ENCODE data around the gene EBNA1BP2.
A peak's percentile ranks its signal among the peaks of the same experiment; 100 is the strongest.
"Not testable (repeated sequence)": the region's sequence is repeated elsewhere in the genome, so short reads cannot be mapped to it uniquely, and the experiment has no call there.

The EBNA1BP2 gene

GRCh38 chr1:43171876-43172526 is at the start of gene EBNA1BP2, which contains the start of gene CFAP57:
TSS of gene EBNA1BP2 (minus strand) at chr1:43172290. CDS start at chr1:43172118, 172 bp downstream.
TSS of gene CFAP57 (plus strand) at chr1:43172330. CDS start at chr1:43172754, 424 bp downstream.
- POLR2A ChIA-PET, result interaction anchor here (0.5 kb wide), 1 partner anchor 318 kb away, joined by 5 read pairs; no protein-coding TSS in a partner anchor
- TF ChIP-seq CTCF (IDR thresholded peaks at IDR 0.05; ENCODE audit: control extremely low read depth, extremely low read depth, low read depth, missing control alignments), result no peak
- CTCF ChIA-PET, result interaction anchor here (1.3 to 2.0 kb wide), 3 partner anchors 28 to 394 kb away, joined by 3 to 5 read pairs (median 4); no protein-coding TSS in a partner anchor
- DNase-seq (ENCODE audit: extremely low spot score), result peak; percentile 94

GRCh38 chr1:43221797-43222196 is 49.7 kb upstream of the EBNA1BP2 start:
- no peak for DNase-seq (ENCODE audit: extremely low spot score)
- POLR2A ChIA-PET, result no interaction called here

GRCh38 chr1:43220905-43221778 is 49.1 kb upstream of the EBNA1BP2 start:
- POLR2A ChIA-PET, result no interaction called here
- TF ChIP-seq CTCF (IDR thresholded peaks at IDR 0.05; ENCODE audit: control extremely low read depth, extremely low read depth, low read depth, missing control alignments), result no peak
- CTCF ChIA-PET, result interaction anchor here (1.3 to 1.6 kb wide), 5 partner anchors 9 to 308 kb away, joined by 3 to 5 read pairs (median 3); no protein-coding TSS in a partner anchor
- peak; percentile 69 for DNase-seq (ENCODE audit: extremely low spot score)

More at GRCh38 chr1:43221797-43222196, 49.7 kb upstream of the EBNA1BP2 start:
- CTCF ChIA-PET, result interaction anchor here (1.3 to 2.4 kb wide), 3 partner anchors 233 to 713 kb away, joined by 3 to 6 read pairs (median 3); no protein-coding TSS in a partner anchor
- no peak for TF ChIP-seq CTCF (IDR thresholded peaks at IDR 0.05; ENCODE audit: control extremely low read depth, extremely low read depth, low read depth, missing control alignments)

- no peak for TF ChIP-seq CTCF (IDR thresholded peaks at IDR 0.05; ENCODE audit: control extremely low read depth, extremely low read depth, low read depth, missing control alignments)
- CTCF ChIA-PET, result interaction anchor here (1.8 kb wide), 1 partner anchor 11 kb away, joined by 10 read pairs; no protein-coding TSS in a partner anchor
- no peak for DNase-seq (ENCODE audit: extremely low spot score)
- POLR2A ChIA-PET, result no interaction called here
Observed at GRCh38 chr1:43217747-43218146, 45.7 kb upstream of the EBNA1BP2 start.

- ChIA-PET POLR2A (no interaction called here), CTCF (interaction anchor here (0.8 to 2.3 kb wide), 6 partner anchors 9 to 17 kb away, joined by 3 to 11 read pairs (median 4); no protein-coding TSS in a partner anchor)
- TF ChIP-seq CTCF (IDR thresholded peaks at IDR 0.05; ENCODE audit: control extremely low read depth, extremely low read depth, low read depth, missing control alignments), result no peak
- no peak for DNase-seq (ENCODE audit: extremely low spot score)
Observed at GRCh38 chr1:43214501-43215444, 42.7 kb upstream of the EBNA1BP2 start.

GRCh38 chr1:43208277-43208676 is 36.2 kb upstream of the EBNA1BP2 start:
- DNase-seq (ENCODE audit: extremely low spot score); CTCF ChIA-PET; POLR2A ChIA-PET: not testable (repeated sequence)
